ENCODE data around the gene SLC6A19. TPM values are rescaled to one million over a fixed set of nuclear protein-coding genes. Genes with fewer than 3 reads are reported as not detected.

The SLC6A19 gene
- total and polyA plus RNA-seq, 9 of the 15 experiments (the other 6 are each of a cell fraction or from before 2014, with no cell fraction given), result 0.03 to 1.6 (median 0.59) TPM

DNA sequence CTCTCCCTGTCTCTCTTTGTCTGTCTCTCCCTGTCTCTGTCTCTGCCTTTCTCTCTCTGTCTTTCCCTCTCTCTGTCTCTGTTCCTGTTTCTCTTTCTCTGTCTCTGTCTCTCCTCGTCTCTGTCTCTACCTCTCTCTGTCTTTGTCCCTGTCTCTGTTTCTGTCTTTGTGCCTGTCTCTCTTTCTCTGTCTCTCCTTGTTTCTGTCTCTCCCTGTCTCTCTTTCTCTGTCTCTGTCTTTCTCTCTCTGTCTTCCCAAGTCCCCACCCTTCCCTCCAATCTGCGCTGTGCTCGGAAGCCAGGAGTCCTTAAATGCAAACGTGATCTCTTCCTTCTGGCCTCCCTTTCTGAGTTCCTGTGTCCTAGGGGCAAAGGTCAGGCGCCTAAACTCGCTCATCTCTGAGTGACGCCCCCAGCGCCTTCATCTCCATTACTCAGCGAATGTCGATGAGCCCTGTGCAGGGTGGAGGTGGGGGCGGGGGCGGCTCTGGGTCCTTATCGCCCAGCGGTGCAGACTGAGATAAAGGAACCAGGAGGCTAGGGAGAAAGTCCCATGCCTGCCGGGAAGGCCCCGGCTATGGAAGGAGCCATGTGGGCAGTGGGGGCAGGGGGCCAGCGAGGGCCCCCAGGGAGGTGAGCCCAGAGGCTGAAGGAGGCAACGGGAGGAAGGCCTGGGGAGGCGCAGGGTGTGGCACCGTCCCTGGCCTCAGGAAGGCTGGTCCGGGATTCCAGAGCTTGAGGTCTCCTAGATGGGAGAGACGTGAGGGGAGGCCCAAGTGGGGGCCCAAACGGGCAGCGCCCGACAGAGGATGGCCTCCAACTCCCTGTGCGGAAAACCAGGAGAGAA lies 1.5 kb upstream of the SLC6A19 start (continued):
- TF ChIP-seq ZNF316 (IDR thresholded peaks at IDR 0.05) (peak; percentile 86), KDM2B (CRISPR knock-in tag; IDR thresholded peaks at IDR 0.05) (no peak), HNRNPK (IDR thresholded peaks at IDR 0.05; ENCODE audit: low read depth, low read length, poor library complexity, severe bottlenecking) (no peak), KLF16 (IDR thresholded peaks at IDR 0.05) (peak; percentile 74), KDM1A (IDR thresholded peaks at IDR 0.05) (peak; percentile 91), ZFP30 (CRISPR knock-in tag; IDR thresholded peaks at IDR 0.05; ENCODE audit: borderline replicate concordance) (0 out of 2 replicates have a peak, but pooled peaks have one; percentile 14), MIER1 (IDR thresholded peaks at IDR 0.05; ENCODE audit: low read depth) (peak; percentile 86), NR2C1 (IDR thresholded peaks at IDR 0.05) (peak; percentile 97), NR2C1 (tag; IDR thresholded peaks at IDR 0.05) (peak; percentile 97), SMARCE1 (IDR thresholded peaks at IDR 0.05) (peak; percentile 47), TRIM28 (IDR thresholded peaks at IDR 0.05) (peak; percentile 59; the same call in 1 of the 2 replicates), LEF1 (IDR thresholded peaks at IDR 0.05) (peak; percentile 86; the same call in 1 of the 2 replicates), MCM5 (IDR thresholded peaks at IDR 0.05; ENCODE audit: low read depth) (0 out of 2 replicates have a peak, but pooled peaks have one; percentile 26)
- TF ChIP-seq, protein P1, sequence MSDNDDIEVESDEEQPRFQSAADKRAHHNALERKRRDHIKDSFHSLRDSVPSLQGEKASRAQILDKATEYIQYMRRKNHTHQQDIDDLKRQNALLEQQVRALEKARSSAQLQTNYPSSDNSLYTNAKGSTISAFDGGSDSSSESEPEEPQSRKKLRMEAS (CRISPR knock-in tag; IDR thresholded peaks at IDR 0.05), result no peak
- TF ChIP-seq, protein P2, sequence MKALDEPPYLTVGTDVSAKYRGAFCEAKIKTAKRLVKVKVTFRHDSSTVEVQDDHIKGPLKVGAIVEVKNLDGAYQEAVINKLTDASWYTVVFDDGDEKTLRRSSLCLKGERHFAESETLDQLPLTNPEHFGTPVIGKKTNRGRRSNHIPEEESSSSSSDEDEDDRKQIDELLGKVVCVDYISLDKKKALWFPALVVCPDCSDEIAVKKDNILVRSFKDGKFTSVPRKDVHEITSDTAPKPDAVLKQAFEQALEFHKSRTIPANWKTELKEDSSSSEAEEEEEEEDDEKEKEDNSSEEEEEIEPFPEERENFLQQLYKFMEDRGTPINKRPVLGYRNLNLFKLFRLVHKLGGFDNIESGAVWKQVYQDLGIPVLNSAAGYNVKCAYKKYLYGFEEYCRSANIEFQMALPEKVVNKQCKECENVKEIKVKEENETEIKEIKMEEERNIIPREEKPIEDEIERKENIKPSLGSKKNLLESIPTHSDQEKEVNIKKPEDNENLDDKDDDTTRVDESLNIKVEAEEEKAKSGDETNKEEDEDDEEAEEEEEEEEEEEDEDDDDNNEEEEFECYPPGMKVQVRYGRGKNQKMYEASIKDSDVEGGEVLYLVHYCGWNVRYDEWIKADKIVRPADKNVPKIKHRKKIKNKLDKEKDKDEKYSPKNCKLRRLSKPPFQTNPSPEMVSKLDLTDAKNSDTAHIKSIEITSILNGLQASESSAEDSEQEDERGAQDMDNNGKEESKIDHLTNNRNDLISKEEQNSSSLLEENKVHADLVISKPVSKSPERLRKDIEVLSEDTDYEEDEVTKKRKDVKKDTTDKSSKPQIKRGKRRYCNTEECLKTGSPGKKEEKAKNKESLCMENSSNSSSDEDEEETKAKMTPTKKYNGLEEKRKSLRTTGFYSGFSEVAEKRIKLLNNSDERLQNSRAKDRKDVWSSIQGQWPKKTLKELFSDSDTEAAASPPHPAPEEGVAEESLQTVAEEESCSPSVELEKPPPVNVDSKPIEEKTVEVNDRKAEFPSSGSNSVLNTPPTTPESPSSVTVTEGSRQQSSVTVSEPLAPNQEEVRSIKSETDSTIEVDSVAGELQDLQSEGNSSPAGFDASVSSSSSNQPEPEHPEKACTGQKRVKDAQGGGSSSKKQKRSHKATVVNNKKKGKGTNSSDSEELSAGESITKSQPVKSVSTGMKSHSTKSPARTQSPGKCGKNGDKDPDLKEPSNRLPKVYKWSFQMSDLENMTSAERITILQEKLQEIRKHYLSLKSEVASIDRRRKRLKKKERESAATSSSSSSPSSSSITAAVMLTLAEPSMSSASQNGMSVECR (CRISPR knock-in tag; IDR thresholded peaks at IDR 0.05), result no peak
- TF ChIP-seq, protein P3, sequence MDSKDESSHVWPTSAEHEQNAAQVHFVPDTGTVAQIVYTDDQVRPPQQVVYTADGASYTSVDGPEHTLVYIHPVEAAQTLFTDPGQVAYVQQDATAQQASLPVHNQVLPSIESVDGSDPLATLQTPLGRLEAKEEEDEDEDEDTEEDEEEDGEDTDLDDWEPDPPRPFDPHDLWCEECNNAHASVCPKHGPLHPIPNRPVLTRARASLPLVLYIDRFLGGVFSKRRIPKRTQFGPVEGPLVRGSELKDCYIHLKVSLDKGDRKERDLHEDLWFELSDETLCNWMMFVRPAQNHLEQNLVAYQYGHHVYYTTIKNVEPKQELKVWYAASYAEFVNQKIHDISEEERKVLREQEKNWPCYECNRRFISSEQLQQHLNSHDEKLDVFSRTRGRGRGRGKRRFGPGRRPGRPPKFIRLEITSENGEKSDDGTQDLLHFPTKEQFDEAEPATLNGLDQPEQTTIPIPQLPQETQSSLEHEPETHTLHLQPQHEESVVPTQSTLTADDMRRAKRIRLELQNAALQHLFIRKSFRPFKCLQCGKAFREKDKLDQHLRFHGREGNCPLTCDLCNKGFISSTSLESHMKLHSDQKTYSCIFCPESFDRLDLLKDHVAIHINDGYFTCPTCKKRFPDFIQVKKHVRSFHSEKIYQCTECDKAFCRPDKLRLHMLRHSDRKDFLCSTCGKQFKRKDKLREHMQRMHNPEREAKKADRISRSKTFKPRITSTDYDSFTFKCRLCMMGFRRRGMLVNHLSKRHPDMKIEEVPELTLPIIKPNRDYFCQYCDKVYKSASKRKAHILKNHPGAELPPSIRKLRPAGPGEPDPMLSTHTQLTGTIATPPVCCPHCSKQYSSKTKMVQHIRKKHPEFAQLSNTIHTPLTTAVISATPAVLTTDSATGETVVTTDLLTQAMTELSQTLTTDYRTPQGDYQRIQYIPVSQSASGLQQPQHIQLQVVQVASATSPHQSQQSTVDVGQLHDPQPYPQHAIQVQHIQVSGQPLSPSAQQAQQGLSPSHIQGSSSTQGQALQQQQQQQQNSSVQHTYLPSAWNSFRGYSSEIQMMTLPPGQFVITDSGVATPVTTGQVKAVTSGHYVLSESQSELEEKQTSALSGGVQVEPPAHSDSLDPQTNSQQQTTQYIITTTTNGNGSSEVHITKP (IDR thresholded peaks at IDR 0.05; ENCODE audit: partially characterized antibody), result peak; percentile 80
- TF ChIP-seq, protein P4, sequence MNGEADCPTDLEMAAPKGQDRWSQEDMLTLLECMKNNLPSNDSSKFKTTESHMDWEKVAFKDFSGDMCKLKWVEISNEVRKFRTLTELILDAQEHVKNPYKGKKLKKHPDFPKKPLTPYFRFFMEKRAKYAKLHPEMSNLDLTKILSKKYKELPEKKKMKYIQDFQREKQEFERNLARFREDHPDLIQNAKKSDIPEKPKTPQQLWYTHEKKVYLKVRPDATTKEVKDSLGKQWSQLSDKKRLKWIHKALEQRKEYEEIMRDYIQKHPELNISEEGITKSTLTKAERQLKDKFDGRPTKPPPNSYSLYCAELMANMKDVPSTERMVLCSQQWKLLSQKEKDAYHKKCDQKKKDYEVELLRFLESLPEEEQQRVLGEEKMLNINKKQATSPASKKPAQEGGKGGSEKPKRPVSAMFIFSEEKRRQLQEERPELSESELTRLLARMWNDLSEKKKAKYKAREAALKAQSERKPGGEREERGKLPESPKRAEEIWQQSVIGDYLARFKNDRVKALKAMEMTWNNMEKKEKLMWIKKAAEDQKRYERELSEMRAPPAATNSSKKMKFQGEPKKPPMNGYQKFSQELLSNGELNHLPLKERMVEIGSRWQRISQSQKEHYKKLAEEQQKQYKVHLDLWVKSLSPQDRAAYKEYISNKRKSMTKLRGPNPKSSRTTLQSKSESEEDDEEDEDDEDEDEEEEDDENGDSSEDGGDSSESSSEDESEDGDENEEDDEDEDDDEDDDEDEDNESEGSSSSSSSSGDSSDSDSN (IDR thresholded peaks at IDR 0.05; ENCODE audit: borderline replicate concordance in 1 of 2, low read depth in 2 of 2, low read length in 2 of 2), result peak in 1 of 2 experiments; percentile 74; a peak in 1 of 4 replicates

All from K562 (cell line).